Lower lobe of right lung (tissue), 2 donors: ENCODE measurements around the gene PTGER4. TPM values are rescaled to one million over a fixed set of nuclear protein-coding genes. Genes with fewer than 3 reads are reported as not detected.
"Not testable (repeated sequence)": the region's sequence is repeated elsewhere in the genome, so short reads cannot be mapped to it uniquely, and the experiment has no call there.

Experiments
- ATAC-seq, 2 donors: fragments of 200-7000 bp; cut with Tn5 transposase; one replicate each; pipeline ENCODE4 v1.9.1; 2020 to 2022; ENCODE audit warnings: mild to moderate bottlenecking in 2 of 2, moderate library complexity in 2 of 2
- DNase-seq: peaks from one replicate; pipeline ENCODE4 v3.0.0-alpha.2; 2020
- H3K27ac ChIP-seq: fragments of 200-600 bp; one replicate; pipeline ENCODE4 v1.8.0; 2022
- H3K27me3 ChIP-seq: fragments of 200-600 bp; one replicate; pipeline ENCODE4 v1.8.0; 2022; ENCODE audit warnings: low read depth
- H3K36me3 ChIP-seq: fragments of 200-600 bp; one replicate; pipeline ENCODE4 v1.8.0; 2022; ENCODE audit warnings: mild to moderate bottlenecking
- H3K4me1 ChIP-seq: fragments of 200-600 bp; one replicate; pipeline ENCODE4 v1.8.0; 2022
- H3K4me3 ChIP-seq: fragments of 200-600 bp; one replicate; pipeline ENCODE4 v1.8.0; 2022; ENCODE audit warnings: mild to moderate bottlenecking
- H3K9me3 ChIP-seq: fragments of 200-600 bp; one replicate; pipeline ENCODE4 v1.8.0; 2022
- intact Hi-C: fragments of 100-400 bp; cut with DNase I; formaldehyde crosslinking; loops from one replicate; pipeline ENCODE4 v1.11.0; 2022
- total RNA-seq: library from RNA; stranded (reverse); fragmentation: NEBNext Ultra II Directional; extraction: Animal tissue kit (Norgen Biotek cat#: 25700); gene quantifications from one replicate; pipeline ENCODE4 v1.2.1, GENCODE V29; 2021
- TF ChIP-seq, protein P1 (sequence below): fragments of 200-600 bp; IDR thresholded peaks from one replicate; pipeline ENCODE4 v1.8.0; 2022; ENCODE audit warnings: antibody characterized with exemption, mild to moderate bottlenecking
- donor health status: DM: no; HTN: yes; CAD: no; lungs with severe emphysema.

The PTGER4 gene
- total RNA-seq, 1 donor from 2014 or later = 29.1 TPM

DNA sequence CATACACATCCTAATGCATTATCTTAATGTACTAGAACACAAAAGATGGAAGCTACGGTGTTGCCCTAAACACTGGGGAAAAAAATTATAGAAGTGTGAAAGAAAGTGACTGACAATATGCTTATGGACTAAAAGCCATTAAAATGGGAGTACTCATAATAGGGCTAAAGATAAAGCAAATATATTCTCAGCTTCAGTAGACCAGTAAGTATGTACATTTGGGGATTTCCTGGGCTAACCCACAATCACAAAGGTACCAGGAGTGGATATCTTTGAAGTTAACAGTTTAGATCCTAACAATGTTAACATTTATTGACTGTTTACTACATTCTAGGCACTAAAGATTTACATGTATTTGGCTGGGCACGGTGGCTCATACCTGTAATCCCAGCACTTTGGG lies 36.9 kb downstream of the PTGER4 start:
- intact Hi-C loops = no loop called here
- H3K27ac ChIP-seq = no peak overlapping the region
- H3K27me3 ChIP-seq = no peaks in the 10 kb centered on the region
- H3K4me3 ChIP-seq = no peak overlapping the region
- H3K4me1 ChIP-seq = no peaks in the 10 kb centered on the region
- DNase-seq = no peak
- no peaks in the 10 kb centered on the region for H3K9me3 ChIP-seq
- TF ChIP-seq, protein P1, sequence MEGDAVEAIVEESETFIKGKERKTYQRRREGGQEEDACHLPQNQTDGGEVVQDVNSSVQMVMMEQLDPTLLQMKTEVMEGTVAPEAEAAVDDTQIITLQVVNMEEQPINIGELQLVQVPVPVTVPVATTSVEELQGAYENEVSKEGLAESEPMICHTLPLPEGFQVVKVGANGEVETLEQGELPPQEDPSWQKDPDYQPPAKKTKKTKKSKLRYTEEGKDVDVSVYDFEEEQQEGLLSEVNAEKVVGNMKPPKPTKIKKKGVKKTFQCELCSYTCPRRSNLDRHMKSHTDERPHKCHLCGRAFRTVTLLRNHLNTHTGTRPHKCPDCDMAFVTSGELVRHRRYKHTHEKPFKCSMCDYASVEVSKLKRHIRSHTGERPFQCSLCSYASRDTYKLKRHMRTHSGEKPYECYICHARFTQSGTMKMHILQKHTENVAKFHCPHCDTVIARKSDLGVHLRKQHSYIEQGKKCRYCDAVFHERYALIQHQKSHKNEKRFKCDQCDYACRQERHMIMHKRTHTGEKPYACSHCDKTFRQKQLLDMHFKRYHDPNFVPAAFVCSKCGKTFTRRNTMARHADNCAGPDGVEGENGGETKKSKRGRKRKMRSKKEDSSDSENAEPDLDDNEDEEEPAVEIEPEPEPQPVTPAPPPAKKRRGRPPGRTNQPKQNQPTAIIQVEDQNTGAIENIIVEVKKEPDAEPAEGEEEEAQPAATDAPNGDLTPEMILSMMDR = no peak
- no peak for ATAC-seq
- peaks cover 19% of the 10 kb centered on the region for H3K36me3 ChIP-seq

DNA sequence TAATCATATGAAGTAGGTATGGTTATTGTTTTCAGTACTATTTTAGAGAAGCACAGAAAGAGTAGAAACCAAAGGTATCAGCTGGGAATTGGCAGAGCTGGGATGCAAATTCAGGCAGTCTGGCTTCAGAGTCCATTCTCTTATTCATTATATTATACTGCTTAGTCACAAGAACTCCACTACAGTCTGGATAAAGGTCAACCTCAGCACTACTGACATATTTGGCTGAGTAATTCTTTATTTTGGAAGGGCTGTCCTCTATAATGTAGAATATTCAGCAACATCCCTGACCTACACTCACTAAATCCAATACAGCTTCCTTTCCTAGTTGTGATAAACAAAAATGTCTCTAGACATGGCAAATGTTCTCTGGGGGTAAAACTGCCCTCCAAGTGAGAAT lies 37.6 kb downstream of the PTGER4 start:
- TF ChIP-seq, protein P1 = no peak
- intact Hi-C loops = no loop called here
- DNase-seq (no peak), ATAC-seq (no peak)
- Histone ChIP-seq H3K4me3 (no peak overlapping the region), H3K4me1 (no peaks in the 10 kb centered on the region), H3K27me3 (no peaks in the 10 kb centered on the region), H3K27ac (no peak overlapping the region), H3K9me3 (no peaks in the 10 kb centered on the region), H3K36me3 (peaks cover 19% of the 10 kb centered on the region)

DNA sequence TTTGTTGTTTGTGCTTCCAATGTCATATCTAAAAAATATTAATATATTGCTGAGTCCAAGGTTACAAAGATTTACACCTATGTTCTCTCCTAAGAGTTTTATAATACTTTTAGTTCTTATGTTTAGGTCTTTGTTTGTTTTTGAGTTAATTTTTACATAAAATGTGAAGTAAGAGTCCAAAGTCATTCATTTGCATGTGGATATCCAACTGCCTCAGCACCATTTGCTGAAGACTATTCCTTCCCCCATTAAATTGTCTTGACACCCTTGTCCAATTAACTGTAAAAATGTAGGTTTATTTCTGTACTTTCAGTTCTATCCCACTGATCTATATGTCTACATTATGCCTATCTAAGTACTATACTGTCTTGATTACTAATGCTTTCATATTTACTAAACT lies 40.4 kb downstream of the PTGER4 start:
- DNase-seq = no peak
- Histone ChIP-seq H3K9me3 (no peaks in the 10 kb centered on the region), H3K4me3 (no peak overlapping the region), H3K27ac (no peak overlapping the region), H3K27me3 (no peaks in the 10 kb centered on the region), H3K4me1 (no peaks in the 10 kb centered on the region), H3K36me3 (peaks cover 29% of the 10 kb centered on the region)
- no peak for ATAC-seq
- TF ChIP-seq, protein P1 = no peak
- intact Hi-C loops = no loop called here

DNA sequence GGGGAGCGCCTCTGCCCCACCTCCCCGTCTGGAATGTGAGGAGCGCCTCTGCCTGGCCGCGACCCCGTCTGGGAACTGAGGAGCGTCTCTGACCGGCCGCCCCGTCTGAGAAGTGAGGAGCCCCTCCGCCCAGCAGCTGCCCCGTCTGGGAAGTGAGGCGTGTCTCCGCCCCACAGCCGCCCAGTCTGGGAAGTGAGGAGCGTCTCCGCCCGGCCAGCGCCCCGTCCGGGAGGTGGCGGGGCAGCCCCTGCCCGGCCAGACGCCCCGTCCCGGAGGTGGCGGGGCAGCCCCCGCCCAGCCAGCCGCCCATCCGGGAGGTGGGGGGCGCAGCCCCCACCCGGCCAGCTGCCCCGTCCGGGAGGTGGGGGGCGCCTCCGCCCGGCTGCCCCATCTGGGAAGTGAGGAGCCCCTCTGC lies 42.8 kb downstream of the PTGER4 start:
- DNase-seq = peak; percentile 33
- H3K4me3 ChIP-seq, H3K4me1 ChIP-seq, H3K9me3 ChIP-seq, intact Hi-C loops, H3K27me3 ChIP-seq, ATAC-seq, H3K27ac ChIP-seq: not testable (repeated sequence)
- peaks cover 24% of the 10 kb centered on the region for H3K36me3 ChIP-seq

DNA sequence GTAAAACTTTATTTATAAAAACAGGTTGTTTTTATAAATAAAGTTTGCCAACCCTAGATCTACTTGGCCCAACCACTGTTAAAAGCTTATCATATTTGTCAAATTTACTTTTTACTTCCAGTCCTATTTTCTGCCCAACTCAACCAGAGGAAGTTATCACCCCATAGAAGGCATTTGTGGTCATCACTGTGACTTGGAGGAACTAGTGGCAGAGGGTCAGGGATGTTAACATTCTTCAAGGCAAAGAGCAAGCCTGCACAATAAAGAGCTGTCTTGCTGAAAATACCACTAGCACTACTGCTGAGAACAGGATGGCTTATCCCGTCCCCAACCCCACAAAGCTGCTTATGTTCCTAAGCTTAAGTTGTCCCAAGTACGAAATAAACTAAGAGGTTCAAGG lies 53.7 kb downstream of the PTGER4 start:
- peaks cover 35% of the 10 kb centered on the region for H3K4me1 ChIP-seq
- peak in 1 of 2 donors; percentile 42 for ATAC-seq
- intact Hi-C loops = no loop called here

DNA sequence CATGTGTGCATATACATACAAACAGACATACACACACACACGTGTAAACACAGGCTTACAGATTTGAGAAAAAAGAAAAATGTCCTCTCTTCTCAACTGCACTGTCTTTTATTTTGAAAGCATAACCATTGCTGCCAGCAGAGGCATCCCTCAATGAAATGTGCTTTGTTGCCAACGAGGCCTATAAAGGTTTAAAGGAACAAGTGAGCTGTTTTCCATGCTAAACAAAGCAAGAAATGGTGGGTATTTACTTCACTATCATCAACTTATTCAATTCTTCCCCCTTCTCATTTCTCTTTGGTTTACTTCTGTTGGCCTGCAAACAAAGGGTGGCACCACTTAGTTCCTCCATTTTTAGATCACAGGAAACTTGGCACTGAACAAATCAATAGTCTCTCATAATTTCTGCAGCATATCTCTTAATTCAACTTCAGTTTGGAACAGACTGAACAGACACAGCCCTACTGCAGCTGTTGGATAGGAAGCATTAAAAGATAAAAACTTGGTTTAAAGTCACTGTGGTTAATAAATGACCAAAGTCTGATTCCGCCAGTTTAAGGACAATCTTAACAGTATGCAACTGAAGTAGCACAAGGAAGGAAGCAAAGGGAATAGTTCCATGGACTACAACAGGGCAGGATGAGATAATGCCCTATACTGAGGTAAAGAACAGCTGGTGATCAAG lies 54.3 kb downstream of the PTGER4 start:
- Histone ChIP-seq H3K4me1 (peaks cover 35% of the 10 kb centered on the region), H3K27ac (no peak overlapping the region)
- intact Hi-C loops = no loop called here

More for the DNA sequence above, 53.7 kb downstream of the PTGER4 start:
- no peak overlapping the region for H3K4me3 ChIP-seq
- H3K9me3 ChIP-seq = no peaks in the 10 kb centered on the region
- TF ChIP-seq, protein P1 = no peak
- no peaks in the 10 kb centered on the region for H3K36me3 ChIP-seq
- H3K27me3 ChIP-seq = no peaks in the 10 kb centered on the region
- no peak for DNase-seq
- H3K27ac ChIP-seq = no peak overlapping the region

More for the DNA sequence above, 54.3 kb downstream of the PTGER4 start:
- DNase-seq (no peak), ATAC-seq (peak in 1 of 2 donors; percentile 32)
- TF ChIP-seq, protein P1 = no peak
- Histone ChIP-seq H3K36me3 (no peaks in the 10 kb centered on the region), H3K9me3 (no peaks in the 10 kb centered on the region), H3K27me3 (no peaks in the 10 kb centered on the region), H3K4me3 (no peak overlapping the region)
